ENCODE data around the gene NPPC.

DNA sequence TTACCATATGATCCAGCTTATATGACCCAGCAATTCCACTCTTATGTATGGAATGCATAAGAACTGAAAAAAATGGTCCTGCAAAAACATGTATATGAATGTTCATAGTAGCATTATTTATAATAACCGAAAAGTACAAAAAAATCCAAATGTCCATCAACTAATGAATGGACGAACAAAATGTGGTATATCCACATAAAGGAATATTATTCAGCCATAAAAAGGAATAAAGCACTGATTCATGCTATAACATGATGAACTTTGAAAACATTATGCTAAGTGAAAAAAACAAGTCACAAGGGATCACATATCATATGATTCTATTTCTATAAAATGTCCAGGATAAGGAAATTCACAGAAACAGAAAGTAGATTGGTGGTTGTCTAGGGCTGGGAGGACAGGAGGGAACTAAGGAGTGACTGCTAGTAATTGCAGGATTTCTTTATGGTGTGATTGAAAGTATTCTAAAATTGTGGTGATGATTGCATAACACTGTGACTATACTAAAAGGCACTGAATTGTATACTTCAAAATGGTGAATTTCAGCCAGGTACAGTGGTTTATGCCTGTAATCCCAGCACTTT lies 25.3 kb upstream of the NPPC start:
- TF ChIP-seq, protein P1, sequence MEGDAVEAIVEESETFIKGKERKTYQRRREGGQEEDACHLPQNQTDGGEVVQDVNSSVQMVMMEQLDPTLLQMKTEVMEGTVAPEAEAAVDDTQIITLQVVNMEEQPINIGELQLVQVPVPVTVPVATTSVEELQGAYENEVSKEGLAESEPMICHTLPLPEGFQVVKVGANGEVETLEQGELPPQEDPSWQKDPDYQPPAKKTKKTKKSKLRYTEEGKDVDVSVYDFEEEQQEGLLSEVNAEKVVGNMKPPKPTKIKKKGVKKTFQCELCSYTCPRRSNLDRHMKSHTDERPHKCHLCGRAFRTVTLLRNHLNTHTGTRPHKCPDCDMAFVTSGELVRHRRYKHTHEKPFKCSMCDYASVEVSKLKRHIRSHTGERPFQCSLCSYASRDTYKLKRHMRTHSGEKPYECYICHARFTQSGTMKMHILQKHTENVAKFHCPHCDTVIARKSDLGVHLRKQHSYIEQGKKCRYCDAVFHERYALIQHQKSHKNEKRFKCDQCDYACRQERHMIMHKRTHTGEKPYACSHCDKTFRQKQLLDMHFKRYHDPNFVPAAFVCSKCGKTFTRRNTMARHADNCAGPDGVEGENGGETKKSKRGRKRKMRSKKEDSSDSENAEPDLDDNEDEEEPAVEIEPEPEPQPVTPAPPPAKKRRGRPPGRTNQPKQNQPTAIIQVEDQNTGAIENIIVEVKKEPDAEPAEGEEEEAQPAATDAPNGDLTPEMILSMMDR (conservative IDR thresholded peaks at IDR 0.05; ENCODE audit: low read length), result no peak
- TF ChIP-seq EZH2phosphoT487 (IDR thresholded peaks at IDR 0.05; ENCODE audit: borderline replicate concordance, low read depth, low read length), result no peak

All from OCI-LY7 (cell line).